Neural cell (in vitro differentiated cells): ENCODE results near the gene RAP1GDS1. TPM values are rescaled to one million over a fixed set of nuclear protein-coding genes. Genes with fewer than 3 reads are reported as not detected.

Experiments
- H2AFZ ChIP-seq: fragments of 200-600, 300-800 bp; sonication (generic), shearing (Covaris generic); 2 replicates; pipeline ENCODE4 v1.6.0; 2014; ENCODE audit warnings: low read depth, mild to moderate bottlenecking, antibody characterized with exemption, low read length, moderate library complexity
- H3F3A ChIP-seq: fragments of 200-600 bp; shearing (Covaris generic); 2 replicates; pipeline ENCODE4 v1.6.1; 2016; ENCODE audit warnings: mild to moderate bottlenecking, moderate library complexity, mixed read lengths, antibody characterized with exemption, low read length; ENCODE audit not compliant: insufficient read depth, poor library complexity, severe bottlenecking
- H3K27ac ChIP-seq: fragments of 200-600, 300-800 bp; sonication (generic), shearing (Covaris generic); 2 replicates; pipeline ENCODE4 v1.5.1; 2014; ENCODE audit warnings: mild to moderate bottlenecking, low read length, moderate library complexity
- H3K27me3 ChIP-seq: fragments of 300-800, 200-600 bp; sonication (generic), shearing (Covaris generic); 2 replicates; pipeline ENCODE4 v1.6.0; 2014; ENCODE audit warnings: mild to moderate bottlenecking, low read depth, low read length, moderate library complexity; ENCODE audit not compliant: insufficient read depth
- H3K36me3 ChIP-seq: fragments of 300-800, 200-600 bp; sonication (generic), shearing (Covaris generic); 2 replicates; pipeline ENCODE4 v1.5.1; 2014; ENCODE audit warnings: mild to moderate bottlenecking, antibody characterized with exemption, low read length, moderate library complexity; ENCODE audit not compliant: insufficient read depth
- H3K4me2 ChIP-seq: fragments of 300-800, 200-600 bp; sonication (generic), shearing (Covaris generic); 2 replicates; pipeline ENCODE4 v1.6.0; 2014; ENCODE audit warnings: mild to moderate bottlenecking, low read length
- H3K4me3 ChIP-seq: fragments of 300-800, 200-600 bp; sonication (generic), shearing (Covaris generic); 2 replicates; pipeline ENCODE4 v1.5.1; 2014; ENCODE audit warnings: mild to moderate bottlenecking, low read length, moderate library complexity
- H3K79me2 ChIP-seq: fragments of 200-600 bp; shearing (Covaris generic); replicated peaks from 2 replicates; pipeline ENCODE4 v1.6.0; 2014; ENCODE audit warnings: mild to moderate bottlenecking, low read length, moderate library complexity; ENCODE audit not compliant: insufficient read depth
- H3K9ac ChIP-seq: fragments of 300-800, 200-600 bp; sonication (generic), shearing (Covaris generic); 2 replicates; pipeline ENCODE4 v1.6.1; 2016; ENCODE audit warnings: mild to moderate bottlenecking, low read length, mixed read lengths
- H3K9me2 ChIP-seq: fragments of 200-600 bp; shearing (Covaris generic); 2 replicates; pipeline ENCODE4 v1.6.1; 2016; ENCODE audit warnings: mild to moderate bottlenecking, low read length, mixed read lengths; ENCODE audit not compliant: insufficient read depth
- H3K9me3 ChIP-seq: fragments of 200-600, 300-800 bp; sonication (generic), shearing (Covaris generic); 2 replicates; pipeline ENCODE4 v1.6.1; 2016; ENCODE audit warnings: mild to moderate bottlenecking, mixed run types, low read length, moderate library complexity, mixed read lengths
- H4K20me1 ChIP-seq: fragments of 200-600 bp; shearing (Covaris generic); 2 replicates; pipeline ENCODE4 v1.6.1; 2016; ENCODE audit warnings: mild to moderate bottlenecking, mixed run types; ENCODE audit not compliant: insufficient read depth
- CTCF ChIP-seq: fragments of 450-650 bp; IDR thresholded peaks from 2 replicates; pipeline ENCODE4 v1.5.1; 2014; ENCODE audit warnings: antibody characterized with exemption, mild to moderate bottlenecking, moderate library complexity; ENCODE audit not compliant: poor library complexity, severe bottlenecking
- EP300 ChIP-seq: fragments of 450-650 bp; conservative IDR thresholded peaks from 2 replicates; pipeline ENCODE4 v1.6.1; 2014; ENCODE audit warnings: antibody characterized with exemption, mild to moderate bottlenecking, moderate library complexity; ENCODE audit not compliant: poor library complexity, severe bottlenecking
- EZH2 ChIP-seq: fragments of 200-600, 300-800 bp; shearing (Covaris generic), sonication (generic); IDR thresholded peaks from 2 replicates; pipeline ENCODE4 v1.6.1; 2014; ENCODE audit warnings: antibody characterized with exemption, low read length, borderline replicate concordance, mild to moderate bottlenecking; ENCODE audit not compliant: insufficient read depth, poor library complexity, severe bottlenecking
- MXI1 ChIP-seq: fragments of 450-650 bp; conservative IDR thresholded peaks from 2 replicates; pipeline ENCODE4 v1.6.1; 2014; ENCODE audit warnings: antibody characterized with exemption, mild to moderate bottlenecking; ENCODE audit not compliant: poor library complexity, severe bottlenecking
- POLR2AphosphoS5 ChIP-seq: IDR thresholded peaks from 2 replicates; pipeline ENCODE4 v1.6.1; 2012
- RAD21 ChIP-seq: fragments of 450-650 bp; conservative IDR thresholded peaks from 2 replicates; pipeline ENCODE4 v1.6.1; 2014; ENCODE audit warnings: antibody characterized with exemption, mild to moderate bottlenecking, moderate library complexity
- REST ChIP-seq: IDR thresholded peaks from 2 replicates; pipeline ENCODE4 v1.6.1; 2012; ENCODE audit warnings: borderline replicate concordance
- SMC3 ChIP-seq: fragments of 450-650 bp; conservative IDR thresholded peaks from 2 replicates; pipeline ENCODE4 v1.6.1; 2014; ENCODE audit warnings: antibody characterized with exemption, mild to moderate bottlenecking, moderate library complexity; ENCODE audit not compliant: poor library complexity
- TAF1 ChIP-seq: IDR thresholded peaks from 2 replicates; pipeline ENCODE4 v1.6.1; 2012; ENCODE audit warnings: low read depth
- polyA plus RNA-seq: library from polyadenylated mRNA; depleted of rRNA; stranded (reverse); fragments of >200 nt; gene quantifications from 2 replicates; pipeline ENCODE4 v1.2.3, GENCODE V29; 2014

The RAP1GDS1 gene
- polyA plus RNA-seq, 1 donor from 2014 or later = 41.1 TPM

DNA sequence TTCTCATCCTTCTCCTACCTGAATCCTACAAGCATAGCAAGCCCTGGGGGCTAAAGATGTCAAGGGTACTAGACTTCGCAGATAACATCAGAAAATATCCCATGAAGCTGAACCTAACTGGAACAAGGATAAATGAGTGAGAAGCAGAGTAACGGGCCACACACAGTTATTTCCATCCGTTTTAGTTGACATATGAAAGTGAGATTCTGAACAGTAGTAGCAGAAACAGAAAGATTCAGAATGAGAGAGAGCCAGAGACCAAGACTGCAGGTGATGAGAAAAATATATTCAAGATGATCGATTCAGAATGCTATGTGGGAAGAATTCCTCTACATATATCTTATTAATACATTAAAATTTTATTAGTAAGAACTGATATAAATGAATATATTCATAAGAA lies 232.1 kb downstream of the RAP1GDS1 start:
- no peak overlapping the region for H3K27ac ChIP-seq
- no peak overlapping the region for H3K4me2 ChIP-seq
- TF ChIP-seq POLR2AphosphoS5 (no peak), CTCF (no peak), EZH2 (no peak), EP300 (no peak), MXI1 (no peak), TAF1 (no peak), REST (no peak), SMC3 (no peak), RAD21 (no peak)
- no peaks in the 10 kb centered on the region for H3K79me2 ChIP-seq
- H3K9me3 ChIP-seq = no peaks in the 10 kb centered on the region
- no peaks in the 10 kb centered on the region for H4K20me1 ChIP-seq
- H3F3A ChIP-seq = no peaks in the 10 kb centered on the region
- H3K36me3 ChIP-seq = no peaks in the 10 kb centered on the region
- no peaks in the 10 kb centered on the region for H3K27me3 ChIP-seq
- H3K9ac ChIP-seq = no peak overlapping the region
- H2AFZ ChIP-seq = no peak overlapping the region
- no peaks in the 10 kb centered on the region for H3K9me2 ChIP-seq
- H3K4me3 ChIP-seq = no peak overlapping the region

Other genes starting within 250 kb of the RAP1GDS1 start
- gene STPG2, start 117.9 kb upstream of the RAP1GDS1 start, polyA plus RNA-seq = not detected in 2 replicates